ENCODE measurements around the gene BAIAP2.

GRCh38 chr17:81015136-81015535, 19.8 kb upstream of the BAIAP2 start:
- TF ChIP-seq FOXP2 (optimal IDR thresholded peaks at IDR 0.05; ENCODE audit: control extremely low read depth, extremely low read length, insufficient read depth) (no peak), POLR2AphosphoS5 (IDR thresholded peaks at IDR 0.05; ENCODE audit: borderline replicate concordance, low read depth, low read length) (no peak), EZH2 (IDR thresholded peaks at IDR 0.05) (no peak)
